GM21423 (cell line): ENCODE data around the gene MARCKS.
"Not testable (repeated sequence)": the region's sequence is repeated elsewhere in the genome, so short reads cannot be mapped to it uniquely, and the experiment has no call there.

ENCODE experiments used
- ATAC-seq: cut with Tn5 transposase; IDR thresholded peaks from one replicate; pipeline ENCODE4 v1.9.1; 2021; ENCODE audit warnings: mild to moderate bottlenecking, moderate library complexity; ENCODE audit not compliant: unreplicated experiment

The MARCKS gene

DNA sequence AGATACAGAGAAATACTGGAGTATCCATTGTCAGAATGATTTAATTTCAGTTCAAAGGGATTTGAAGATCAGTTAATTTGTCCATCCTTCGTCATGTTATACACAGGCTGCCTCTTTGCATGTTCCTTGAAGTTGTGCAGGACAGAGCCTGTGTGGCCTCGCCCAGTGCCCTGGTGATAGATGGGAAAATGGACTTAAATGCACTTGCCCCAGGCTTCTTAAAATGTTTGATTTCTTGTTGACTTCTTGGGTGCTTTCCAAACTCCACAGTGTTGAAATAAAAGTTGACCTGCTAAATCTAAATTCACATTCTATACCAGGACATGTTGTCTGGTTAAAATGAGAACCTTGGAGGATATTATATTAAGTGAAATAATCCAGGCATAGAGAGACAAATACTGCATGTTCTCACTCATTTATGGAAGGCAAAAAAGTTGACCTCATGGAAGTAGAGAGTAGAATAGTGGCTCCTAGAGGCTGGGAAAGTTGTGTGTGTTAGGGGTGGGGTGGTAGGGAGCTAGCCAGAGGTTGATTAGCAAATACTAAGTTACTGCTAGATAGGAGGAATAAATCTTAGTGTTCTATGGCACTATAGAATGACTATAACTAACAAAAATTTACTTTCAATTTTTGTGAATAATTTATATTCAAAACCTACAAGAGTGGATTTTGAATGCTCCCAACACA is 25.3 kb downstream of the MARCKS start:
- no peak for ATAC-seq

DNA sequence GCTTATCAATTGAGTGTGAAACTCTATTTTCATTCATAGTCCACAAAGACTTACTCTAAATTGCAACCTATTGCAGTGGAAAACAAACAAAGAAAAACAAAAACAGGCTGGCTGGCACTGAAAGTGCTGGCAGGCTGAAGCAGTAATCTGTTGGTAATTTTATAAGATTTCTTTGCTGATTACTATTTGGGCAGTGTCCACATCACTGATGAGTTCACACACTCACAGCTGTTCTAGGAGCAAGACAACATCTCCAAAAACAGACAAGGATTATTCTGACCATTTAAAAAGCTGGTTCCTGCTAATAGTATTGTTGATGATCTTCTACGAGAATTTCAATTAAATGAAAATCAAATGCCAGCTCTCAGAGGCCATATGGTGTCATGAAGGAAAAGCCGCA is 26.9 kb downstream of the MARCKS start:
- no peak for ATAC-seq

DNA sequence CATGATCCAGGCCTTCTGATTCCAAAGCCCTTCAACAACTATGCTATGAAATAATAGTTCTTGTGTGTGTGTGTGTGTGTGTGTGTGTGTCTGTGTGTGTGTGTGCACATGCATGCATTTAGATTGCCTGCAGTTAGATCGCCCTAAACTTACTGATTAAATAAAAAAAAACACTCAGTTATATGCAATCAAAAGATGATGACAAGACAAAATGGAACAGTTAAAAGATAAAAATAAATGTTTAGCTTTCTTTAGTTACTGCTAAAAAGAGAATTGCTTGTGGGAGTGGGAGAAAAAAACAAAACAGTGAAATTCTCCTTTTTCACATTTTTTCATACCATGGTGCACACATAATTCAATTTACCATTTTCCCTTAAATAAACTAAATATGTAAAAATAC is 29.4 kb downstream of the MARCKS start:
- ATAC-seq = no peak

DNA sequence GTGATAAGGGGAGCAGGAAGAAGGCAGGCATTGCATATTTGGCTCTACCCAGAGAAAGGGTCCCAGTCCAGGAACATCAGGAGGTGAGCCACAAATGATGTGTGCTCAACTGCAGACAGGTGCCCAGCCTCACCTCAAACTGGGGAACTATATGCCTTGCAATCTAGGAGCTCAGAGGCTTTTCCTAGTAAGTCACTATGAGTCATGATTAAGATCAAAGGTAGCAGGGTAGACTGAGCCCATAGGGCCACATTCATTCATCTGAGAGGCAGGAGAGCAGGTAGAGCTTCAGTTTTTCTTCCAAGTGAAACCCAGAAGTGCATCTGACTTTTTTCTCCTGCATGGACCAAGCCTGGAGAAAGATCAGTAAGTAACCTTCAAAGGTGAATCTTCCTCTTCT is 31.3 kb downstream of the MARCKS start:
- no peak for ATAC-seq

DNA sequence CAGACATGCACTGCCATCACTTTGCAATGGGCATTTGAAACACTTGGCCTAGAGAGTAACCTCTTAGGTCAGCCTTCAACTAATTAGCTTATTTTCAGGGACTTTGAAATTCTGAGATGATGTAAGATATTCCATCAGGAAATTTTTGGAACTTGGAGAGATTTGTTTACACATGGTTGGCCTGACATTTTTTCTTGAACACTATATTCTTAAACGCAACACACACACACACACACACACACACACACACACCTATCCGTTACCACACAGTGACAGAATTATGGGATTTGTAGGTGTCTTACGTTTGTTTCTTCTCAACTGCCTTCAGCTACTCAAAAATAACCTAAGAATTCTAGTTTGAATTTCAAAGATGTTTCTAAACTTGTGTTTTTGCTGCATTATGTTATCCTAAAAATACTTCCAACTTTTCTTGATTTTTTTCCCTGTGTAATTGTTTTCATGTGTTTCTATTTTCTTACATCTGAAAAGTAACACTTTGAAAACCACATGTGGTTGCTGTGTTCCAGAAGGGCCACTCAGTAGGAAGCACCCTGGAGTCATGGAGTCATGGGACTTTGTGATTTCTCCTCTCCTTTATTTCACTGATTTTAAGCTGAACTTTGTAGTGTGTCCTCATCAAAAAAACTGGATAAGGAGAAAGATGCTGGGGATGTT is 31.9 kb downstream of the MARCKS start:
- no peak for ATAC-seq

DNA sequence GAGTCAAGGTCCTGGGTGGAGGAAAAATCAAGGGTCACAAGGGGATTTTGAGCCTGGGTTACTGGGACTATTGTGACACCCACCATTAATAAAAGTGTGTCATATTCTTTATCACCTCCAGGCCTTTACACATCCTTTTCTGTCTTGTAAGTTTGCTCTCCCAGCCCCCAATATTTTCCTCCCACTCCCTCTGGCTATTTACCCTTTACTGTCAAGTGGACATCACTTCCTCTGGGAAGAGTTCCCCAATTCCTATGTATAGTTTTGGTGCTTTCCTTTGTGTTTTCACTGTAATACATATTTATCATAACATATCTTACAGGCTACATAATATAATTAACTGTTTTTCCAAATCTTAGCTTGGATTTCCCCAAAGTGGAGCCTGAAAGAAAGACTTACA is 36.3 kb downstream of the MARCKS start:
- no peak for ATAC-seq

DNA sequence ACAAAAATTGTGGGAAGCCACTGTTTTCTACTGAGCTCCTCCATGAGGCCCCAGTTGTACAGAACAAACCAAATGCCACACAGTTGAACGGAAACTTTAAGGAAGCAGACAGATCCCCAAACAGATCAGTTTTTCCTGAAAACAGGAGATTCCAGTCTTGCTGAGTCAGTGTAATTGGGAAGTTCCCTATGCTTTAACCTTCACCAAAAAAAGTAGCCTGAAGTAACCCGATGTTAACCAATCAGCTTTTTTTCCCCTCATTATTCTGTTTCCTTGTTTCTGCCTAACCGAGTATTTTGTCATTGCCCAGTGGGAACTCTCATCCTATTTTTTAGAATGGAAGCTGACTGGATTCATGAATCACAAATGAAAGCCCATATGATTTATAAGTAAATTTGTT is 36.7 kb downstream of the MARCKS start:
- no peak for ATAC-seq

DNA sequence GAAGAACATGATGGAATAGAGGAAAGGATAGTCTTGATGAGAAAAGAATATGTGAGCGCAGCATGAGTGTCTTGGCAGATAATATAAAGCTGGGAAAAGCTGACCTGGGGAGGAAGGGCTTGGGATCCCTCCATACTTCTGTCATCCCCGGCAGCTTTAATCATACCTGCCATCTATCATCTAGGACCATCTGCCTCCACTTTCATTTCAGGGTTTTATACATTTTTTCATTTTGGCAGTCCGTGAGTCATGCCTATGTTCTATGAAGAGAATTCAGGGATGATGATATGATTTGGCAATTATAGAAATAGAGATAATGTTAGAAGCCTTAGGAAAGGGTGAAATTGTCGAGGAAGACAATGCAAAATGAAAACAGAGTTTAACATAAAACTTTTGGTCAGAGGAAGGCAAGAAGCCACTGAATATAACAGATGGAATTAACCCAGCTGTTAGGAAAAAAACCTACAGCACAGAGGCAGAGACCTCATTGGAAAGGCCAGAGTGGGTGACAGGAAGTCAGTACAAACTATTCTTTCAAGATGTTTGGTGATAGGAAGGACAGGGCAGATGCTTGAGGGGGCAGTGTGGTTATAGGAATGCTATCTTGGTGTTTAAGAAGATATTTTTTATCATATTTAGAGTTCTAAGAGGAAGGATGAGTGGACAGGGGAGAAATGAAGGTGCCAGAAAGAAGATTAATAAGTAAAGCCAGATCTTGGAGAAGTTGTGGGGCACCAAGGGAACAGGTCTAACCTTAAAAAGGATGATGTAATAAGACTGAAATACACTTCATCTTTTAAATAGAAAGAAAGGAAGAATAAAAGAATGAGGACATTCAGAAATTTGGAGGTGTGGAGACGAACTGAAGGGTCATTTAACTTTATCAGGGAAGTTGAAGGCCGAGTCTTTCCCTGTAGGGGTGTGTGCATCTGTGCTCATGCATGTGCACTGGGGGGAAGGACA is 37.8 kb downstream of the MARCKS start:
- ATAC-seq = no peak

DNA sequence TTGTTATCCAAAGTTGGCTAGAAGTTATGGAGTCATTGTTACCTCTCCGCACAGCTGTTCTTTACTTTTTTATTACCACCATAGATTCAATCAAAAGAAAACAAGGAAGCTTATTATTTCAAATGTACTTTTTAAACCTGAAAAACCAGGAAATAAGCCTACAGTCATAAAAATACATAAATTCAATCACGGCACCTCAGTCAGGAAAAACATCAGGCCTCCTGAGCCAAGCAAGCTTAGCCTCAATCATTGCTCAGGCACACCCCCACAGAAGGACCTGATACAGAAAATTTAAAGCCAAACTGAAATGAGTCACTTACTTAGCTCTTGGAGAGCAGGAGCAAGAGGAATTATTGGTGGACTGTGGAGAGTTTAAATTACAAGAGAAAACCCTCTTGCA is 44.3 kb downstream of the MARCKS start:
- no peak for ATAC-seq

DNA sequence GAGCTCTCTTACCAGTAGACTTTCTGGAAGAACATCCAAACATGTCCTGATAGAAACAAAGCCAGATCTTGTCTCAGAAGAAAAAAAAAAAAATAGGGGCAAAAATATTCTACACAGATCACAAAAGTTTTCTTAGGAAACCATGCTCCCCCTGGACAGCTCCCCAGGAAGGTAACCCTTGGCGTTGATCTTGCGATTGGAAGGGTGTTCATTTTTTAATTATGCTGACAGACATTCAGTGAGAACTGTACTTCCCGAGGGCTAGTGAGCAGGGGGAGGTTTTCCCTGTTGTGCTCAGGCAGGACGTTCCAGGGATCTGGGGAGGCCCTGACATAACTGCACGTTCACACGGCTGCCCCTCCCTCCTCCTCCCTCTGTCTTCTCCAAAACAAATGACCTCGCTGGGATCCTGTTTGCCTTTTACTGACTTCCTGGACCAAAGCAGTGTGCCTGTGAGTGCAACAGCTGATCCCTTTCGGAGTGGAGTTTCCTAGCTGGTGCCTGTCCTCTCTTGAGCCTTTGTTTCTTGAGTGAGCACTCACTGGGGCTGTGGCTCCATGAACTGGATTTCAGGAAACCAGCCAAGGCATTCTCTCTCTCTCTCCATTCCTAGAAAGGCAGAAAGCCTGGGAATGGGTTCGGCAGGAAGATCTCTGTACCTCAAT is 46.7 kb downstream of the MARCKS start:
- no peak for ATAC-seq

DNA sequence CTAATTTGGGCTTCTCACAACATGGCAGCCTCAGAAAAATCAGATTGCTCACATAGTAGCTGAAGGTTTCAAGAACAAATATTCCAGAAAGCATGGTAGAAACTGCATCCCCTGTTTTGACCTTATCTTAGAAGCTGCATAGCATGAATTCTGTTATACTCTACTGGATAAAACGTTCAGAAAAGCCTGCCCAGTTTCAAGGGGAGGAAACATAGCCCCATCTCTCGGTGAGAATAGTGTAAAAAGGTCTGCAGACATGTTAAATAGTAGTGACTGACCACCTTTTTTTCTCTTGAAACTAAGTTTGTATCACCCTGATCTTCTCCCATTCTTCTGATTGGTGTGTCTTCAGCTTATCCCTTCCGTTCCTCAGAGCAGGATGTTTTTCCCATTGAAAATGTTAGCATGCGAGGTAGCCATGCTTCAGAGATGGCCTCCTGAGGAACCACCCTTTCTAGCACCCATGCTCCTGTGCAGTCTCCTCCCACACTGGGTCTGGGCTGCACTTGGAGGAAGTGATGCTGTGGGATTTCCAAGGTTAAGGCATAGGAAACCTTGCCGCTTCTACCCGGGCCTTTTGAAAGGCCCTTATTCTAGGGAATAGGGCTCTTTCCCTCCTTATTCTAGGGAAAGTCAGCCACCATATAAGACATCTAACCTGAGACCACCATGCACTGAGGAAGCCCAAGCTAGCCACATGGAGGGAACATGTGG is 50.1 kb downstream of the MARCKS start:
- no peak for ATAC-seq

DNA sequence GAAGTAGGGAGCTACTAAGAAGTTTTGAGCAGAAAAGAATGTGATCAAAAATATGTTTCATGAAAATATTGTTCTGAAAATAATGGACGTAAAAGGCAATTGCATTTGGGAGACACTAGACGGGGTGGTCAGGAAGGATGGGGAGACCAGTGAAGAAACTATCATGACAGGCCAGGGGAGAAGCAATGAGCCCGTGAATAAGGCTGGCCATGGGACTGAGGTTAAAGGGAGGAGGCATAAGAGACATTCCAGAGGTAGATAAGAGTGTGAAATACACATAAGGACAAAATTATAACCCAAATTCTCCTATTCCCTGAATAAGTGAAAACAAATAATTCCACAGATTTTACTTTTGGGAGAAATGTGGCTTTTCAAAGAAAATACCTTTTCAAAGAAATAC is 51.7 kb downstream of the MARCKS start:
- no peak for ATAC-seq

DNA sequence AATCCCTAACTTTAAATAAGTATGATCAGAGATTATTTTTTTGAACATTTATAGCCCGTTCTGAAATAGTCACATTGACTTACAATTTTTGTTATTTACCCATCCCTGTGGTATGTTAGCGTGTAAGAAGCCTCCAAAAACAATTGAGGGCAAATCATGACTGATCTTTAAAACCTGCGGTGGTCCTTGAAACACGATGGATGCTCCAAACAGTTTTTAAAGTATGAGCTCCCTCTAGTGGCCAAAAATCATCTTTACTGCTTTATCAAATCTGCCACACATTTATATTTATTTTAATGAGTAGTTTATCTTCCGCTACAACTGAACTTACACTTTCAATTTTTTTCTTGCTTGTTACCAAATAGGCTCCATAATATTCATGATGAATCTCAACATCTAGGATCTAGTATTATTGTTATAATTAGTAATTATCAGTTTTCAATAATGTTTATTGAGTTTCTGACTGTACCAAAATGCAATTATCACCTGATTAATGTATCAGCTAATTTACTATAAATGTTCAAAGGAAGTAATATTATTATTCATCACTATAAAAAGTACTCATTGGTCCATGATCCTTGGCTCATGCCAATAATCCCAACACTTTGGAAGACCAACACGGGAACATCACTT is 52.2 kb downstream of the MARCKS start:
- peak; percentile 71 for ATAC-seq

DNA sequence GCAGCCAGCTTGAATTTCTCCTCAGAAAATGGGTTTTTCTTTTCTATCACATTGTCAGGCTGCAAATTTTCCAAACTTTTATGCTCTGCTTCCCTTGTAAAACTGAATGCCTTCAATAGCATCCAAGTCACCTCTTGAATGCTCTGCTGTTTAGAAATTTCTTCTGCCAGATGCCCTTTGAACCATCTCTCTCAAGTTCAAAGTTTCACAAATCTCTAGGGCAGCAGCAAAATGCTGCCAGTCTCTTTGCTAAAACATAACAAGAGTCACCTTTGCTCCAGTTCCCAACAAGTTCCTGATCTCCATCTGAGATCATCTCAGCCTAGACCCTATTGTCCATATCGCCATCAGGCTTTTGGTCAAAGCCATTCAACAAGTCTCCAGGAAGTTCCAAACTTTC is 53.1 kb downstream of the MARCKS start:
- ATAC-seq = not testable (repeated sequence)
